Spinal cord (tissue), 10 donors: ENCODE data around the gene KIF23. TPM values are rescaled to one million over a fixed set of nuclear protein-coding genes. Genes with fewer than 3 reads are reported as not detected.
A peak's percentile ranks its signal among the peaks of the same experiment; 100 is the strongest.

Experiments
- DNase-seq, 6 donors: peaks; one replicate each; pipeline versions ENCODE4 v3.0.0 to v3.0.0-alpha.2; 2013 to 2015; ENCODE audit warnings: low spot score in 6 of 6, low read depth in 4 of 6
- H3K27ac ChIP-seq: one replicate; pipeline ENCODE4 v1.5.1; 2013; ENCODE audit warnings: low read depth, low read length, control low read depth
- H3K27me3 ChIP-seq: one replicate; pipeline ENCODE4 v1.6.1; 2013; ENCODE audit warnings: low read length; ENCODE audit not compliant: control insufficient read depth, insufficient read depth
- H3K36me3 ChIP-seq: one replicate; pipeline ENCODE4 v1.6.1; 2013; ENCODE audit warnings: low read length; ENCODE audit not compliant: control insufficient read depth, insufficient read depth
- H3K4me1 ChIP-seq: one replicate; pipeline ENCODE4 v1.6.1; 2013; ENCODE audit warnings: low read length; ENCODE audit not compliant: control insufficient read depth, insufficient read depth
- H3K4me3 ChIP-seq: one replicate; pipeline ENCODE4 v1.5.1; 2013; ENCODE audit warnings: low read depth, low read length, control low read depth
- H3K9me3 ChIP-seq: one replicate; pipeline ENCODE4 v1.6.1; 2013; ENCODE audit warnings: low read length; ENCODE audit not compliant: control insufficient read depth, insufficient read depth
- WGBS: methylation state at CpG from one replicate; pipeline ENCODE4 v1.1.5; 2013; ENCODE audit warnings: missing lambda C conversion rate; ENCODE audit not compliant: insufficient coverage; 5-methylcytosine and 5-hydroxymethylcytosine counted together
- polyA plus RNA-seq, 2 donors: library from polyadenylated mRNA; unstranded; fragments of 120-200 nt; gene quantifications; one replicate each; pipeline ENCODE4 v1.2.1, GENCODE V29; 2013; ENCODE audit not compliant: insufficient read length in 2 of 2
- small RNA-seq: library from RNA; depleted of rRNA; stranded (forward); fragments of <200 nt; gene quantifications from one replicate; pipeline ENCODE3, GENCODE V24; 2014; ENCODE audit warnings: low replicate concordance
- total RNA-seq, 2 donors: library from RNA; depleted of rRNA in 1 of 2; stranded (reverse); fragments of 120-200 nt in 1 of 2; fragments of >200 nt in 1 of 2; gene quantifications; one replicate each; pipeline versions ENCODE4 v1.2.3 to v1.2.4, GENCODE V29; 2013 to 2014
- donor health status: healthy.

KIF23 gene
- total and polyA plus RNA-seq, 4 donors: 13.0 to 21.0 (median 13.4) TPM

GRCh38 chr15:69496001-69496400 is 81.9 kb downstream of the KIF23 start:
- no peaks in the 10 kb centered on the region for H3K36me3 ChIP-seq
- DNase-seq: peak in 2 of 6 donors; percentile 58 to 78
- H3K4me1 ChIP-seq: peaks cover 29% of the 10 kb centered on the region
- WGBS: 14% methylated on average over 1 of the region's 2 CpGs
- H3K27me3 ChIP-seq: no peaks in the 10 kb centered on the region
- no peak overlapping the region for H3K4me3 ChIP-seq
- no peaks in the 10 kb centered on the region for H3K9me3 ChIP-seq
- no peak overlapping the region for H3K27ac ChIP-seq

- DNase-seq: no peak
- Histone ChIP-seq H3K27ac (no peak overlapping the region), H3K9me3 (no peaks in the 10 kb centered on the region), H3K4me1 (peaks cover 26% of the 10 kb centered on the region), H3K27me3 (no peaks in the 10 kb centered on the region), H3K4me3 (no peak overlapping the region), H3K36me3 (no peaks in the 10 kb centered on the region)
- WGBS: no CpG with 5 or more reads among the region's 1 CpG
Observed at GRCh38 chr15:69497076-69497475, 82.9 kb downstream of the KIF23 start.

- no peak overlapping the region for H3K27ac ChIP-seq
- peaks cover 26% of the 10 kb centered on the region for H3K4me1 ChIP-seq
- DNase-seq: no peak
- H3K27me3 ChIP-seq: no peaks in the 10 kb centered on the region
- H3K36me3 ChIP-seq: no peaks in the 10 kb centered on the region
- H3K4me3 ChIP-seq: no peak overlapping the region
- no peaks in the 10 kb centered on the region for H3K9me3 ChIP-seq
- WGBS: no CpG with 5 or more reads among the region's 1 CpG
Observed at GRCh38 chr15:69497667-69498066, 83.5 kb downstream of the KIF23 start.

Small RNA genes lying within 50 kb of the gene (small RNA-seq; reads per million reads assigned to genes)
- gene RF00012: 0.06 reads per million

Other genes with a start within 250 kb of the KIF23 start
- gene PAQR5, start 115.4 kb upstream of the KIF23 start, total RNA-seq: 1 to 10 TPM; 5.3 to 9.3 TPM
- 1 to 10 TPM; 2.9 to 4.3 TPM for gene PAQR5, start 115.4 kb upstream of the KIF23 start, polyA plus RNA-seq
- 100 to 1,000 TPM in 1 of 2 donors, 10 to 100 TPM in 1; 43.6 to 425 TPM for gene RPLP1, start 38.5 kb downstream of the KIF23 start, total RNA-seq
- 1,000 to 10,000 TPM; 1,411 to 1,480 TPM for gene RPLP1, start 38.5 kb downstream of the KIF23 start, polyA plus RNA-seq